GM19455 (cell line): ENCODE measurements around the gene FEM1B.

Source experiments
- ATAC-seq: cut with Tn5 transposase; IDR thresholded peaks from one replicate; pipeline ENCODE4 v1.9.1; 2021; ENCODE audit not compliant: unreplicated experiment

The FEM1B gene

DNA sequence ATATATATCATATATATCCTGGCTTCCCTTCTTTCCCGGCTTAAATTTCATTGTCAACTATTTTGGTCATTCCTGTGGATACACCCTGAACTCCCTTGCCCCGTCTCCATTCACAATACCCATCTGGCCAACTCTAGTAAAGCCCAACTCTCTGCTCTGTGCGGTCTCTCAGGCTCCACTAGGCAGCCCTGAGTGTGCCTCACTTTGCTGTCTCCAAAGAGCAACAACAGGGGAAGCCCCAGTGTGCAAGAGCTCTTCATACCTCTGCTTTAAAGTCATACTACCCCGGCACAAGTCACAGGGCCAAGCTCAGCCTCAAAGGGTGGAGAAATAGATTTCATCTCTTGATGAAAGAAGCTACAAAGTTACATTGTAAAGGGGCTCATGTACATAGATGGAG is 18.9 kb upstream of the FEM1B start:
- ATAC-seq: no peak

GRCh38 chr15:68259883-68260282 is 17.7 kb upstream of the FEM1B start:
- no peak for ATAC-seq

DNA sequence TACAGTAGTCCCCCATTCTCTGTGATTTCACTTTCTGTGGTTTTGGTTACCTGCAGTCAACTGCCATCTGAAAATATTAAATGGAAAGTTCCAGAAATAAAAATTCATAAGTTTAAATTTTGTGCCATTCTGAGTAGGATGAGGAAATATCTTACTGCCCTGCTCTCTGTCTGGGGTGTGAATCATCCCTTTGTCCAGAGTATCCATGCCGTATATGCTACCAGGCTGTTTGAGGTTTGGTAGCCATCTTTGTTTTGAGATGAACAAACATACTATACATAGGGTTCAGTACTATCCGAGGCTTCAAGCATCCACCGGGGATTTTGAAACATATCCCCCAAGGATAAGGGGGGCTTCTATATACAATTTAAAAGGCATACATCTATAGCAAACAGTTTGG is 16.3 kb upstream of the FEM1B start:
- no peak for ATAC-seq

- no peak for ATAC-seq
Measured at GRCh38 chr15:68261980-68262379, 15.6 kb upstream of the FEM1B start.

DNA sequence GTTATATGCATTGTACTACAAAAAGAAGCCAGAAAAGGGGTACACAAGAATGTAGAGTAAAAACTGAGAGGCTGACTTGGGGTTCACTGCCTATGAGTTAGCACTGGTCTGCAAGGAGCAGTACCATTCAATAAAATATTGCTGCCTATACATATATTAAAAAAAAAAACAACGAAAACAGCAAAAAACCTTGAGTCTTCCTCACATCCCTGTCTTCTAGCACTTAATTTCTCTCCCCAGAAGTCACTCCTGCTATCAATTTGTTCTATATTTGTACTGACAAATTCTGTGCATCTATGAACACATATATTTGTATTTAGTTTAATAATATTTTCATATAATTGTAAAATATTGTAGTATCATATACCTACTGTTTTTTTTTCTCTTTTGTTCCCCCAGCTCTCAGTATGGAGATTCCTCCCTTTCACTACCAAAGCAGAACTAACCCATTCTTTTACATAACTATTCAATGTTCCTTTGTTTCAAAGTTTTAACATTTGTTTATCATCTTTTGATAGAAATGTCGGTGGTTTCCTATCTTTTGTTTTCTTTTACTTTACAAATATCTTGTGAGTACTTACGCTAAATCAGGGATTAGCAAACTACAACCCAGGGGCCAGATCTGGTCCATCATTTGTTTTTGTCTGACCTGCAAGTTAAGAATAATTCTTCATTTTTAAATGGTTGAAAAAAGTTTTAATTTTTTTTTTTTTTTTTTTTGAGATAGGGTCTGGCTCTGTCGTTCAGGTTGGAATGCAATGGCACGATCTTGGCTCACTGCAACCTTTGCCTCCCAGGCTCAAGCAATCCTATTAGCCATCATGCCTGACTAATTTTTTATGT is 14.8 kb upstream of the FEM1B start:
- no peak for ATAC-seq

GRCh38 chr15:68264282-68264681 is 13.3 kb upstream of the FEM1B start:
- ATAC-seq: no peak

- ATAC-seq: no peak
Measured at GRCh38 chr15:68265081-68265480, 12.5 kb upstream of the FEM1B start.

DNA sequence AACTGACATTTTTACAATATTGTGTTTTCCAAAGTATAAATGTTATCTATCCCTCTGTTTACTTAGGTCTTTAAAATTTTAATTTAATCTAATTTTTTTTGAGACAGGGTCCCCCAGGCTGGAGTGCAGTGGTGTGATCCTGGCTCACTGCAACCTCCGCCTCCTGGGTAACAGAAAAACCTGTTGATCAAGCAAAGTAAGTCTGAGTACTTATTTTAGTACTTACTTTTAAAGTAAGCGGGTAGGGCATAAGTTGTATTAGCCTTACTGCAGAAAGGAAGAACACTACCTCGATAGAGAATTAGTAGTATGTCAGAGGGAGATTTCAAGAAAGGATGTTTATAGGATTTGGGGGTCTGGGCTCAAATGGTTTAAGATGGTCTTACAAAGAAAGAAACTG is 11.9 kb upstream of the FEM1B start:
- no peak for ATAC-seq

DNA sequence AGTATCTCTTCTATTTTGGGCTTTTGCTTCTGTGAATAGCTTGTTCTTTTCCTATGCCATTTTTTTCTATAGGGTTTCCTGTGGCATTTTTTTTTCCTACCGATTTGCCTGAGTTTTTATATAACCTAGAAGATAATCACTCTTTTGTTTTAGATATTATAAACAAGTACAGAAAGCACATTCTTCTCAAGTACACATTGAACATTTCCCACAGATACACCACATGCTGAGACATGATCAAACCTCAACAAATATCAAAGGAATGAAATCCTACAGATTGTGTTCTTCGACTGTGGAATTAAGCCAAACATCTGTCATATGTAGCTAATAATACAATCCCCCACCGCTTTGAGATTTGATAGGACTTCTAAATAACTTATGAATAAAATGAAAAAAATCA is 9.1 kb upstream of the FEM1B start:
- no peak for ATAC-seq

DNA sequence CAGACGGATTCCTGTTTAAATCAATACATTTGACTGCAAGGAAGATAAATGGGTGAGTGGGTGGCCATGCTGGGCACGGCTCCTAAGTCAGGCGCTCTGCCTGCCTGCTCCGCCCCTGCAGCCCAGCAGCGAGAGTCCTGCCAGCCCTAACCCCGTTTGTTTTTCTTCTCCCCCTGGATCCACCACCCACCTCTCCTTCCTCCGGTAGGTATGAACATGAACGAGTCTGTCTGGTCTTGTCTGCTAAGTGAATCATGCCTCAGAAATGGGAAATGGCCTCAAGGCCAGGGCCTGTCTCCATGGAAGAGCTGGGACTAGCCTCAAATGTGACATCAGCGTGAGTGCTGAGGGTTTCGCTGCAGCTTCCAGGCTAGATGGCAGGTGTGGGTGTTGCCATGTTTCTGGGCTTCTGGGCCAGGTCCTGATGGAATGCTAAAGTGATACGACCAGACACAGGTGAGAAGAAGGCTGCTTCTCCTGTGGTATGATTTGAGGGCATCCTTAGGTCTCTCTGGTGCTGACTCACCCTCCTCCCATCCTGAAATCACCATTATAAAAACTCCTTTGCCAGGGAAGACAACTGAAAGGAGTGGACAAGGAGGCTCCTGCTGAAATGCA is 5.6 kb upstream of the FEM1B start:
- ATAC-seq: no peak

DNA sequence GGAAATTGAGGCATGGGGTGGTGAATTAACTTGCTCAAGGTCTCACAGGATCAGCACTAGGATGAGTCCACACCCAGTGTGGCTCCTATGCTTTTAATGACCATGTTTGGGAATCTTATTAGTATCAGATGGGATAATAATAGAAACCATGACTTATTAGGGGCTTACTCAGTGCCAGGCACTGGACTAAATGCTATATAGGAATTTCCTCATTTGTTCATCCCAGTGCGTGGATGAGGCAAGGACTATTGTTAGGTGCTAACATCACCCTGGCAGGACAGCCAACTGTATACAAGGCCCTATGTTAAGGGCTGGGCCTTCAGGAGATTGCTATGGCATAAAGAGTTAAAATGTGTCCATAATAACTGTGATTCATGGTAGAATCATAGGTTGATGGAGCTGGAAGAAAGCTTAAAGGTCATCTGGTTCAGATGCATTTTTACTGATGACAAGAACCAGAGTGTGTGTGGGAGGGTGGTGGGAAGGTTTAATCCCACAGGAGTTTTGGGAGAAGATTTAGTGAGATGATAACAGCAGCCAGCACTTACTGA is 4.7 kb upstream of the FEM1B start:
- ATAC-seq: no peak

- no peak for ATAC-seq
Measured at GRCh38 chr15:68274201-68274848, 3.2 kb upstream of the FEM1B start.

DNA sequence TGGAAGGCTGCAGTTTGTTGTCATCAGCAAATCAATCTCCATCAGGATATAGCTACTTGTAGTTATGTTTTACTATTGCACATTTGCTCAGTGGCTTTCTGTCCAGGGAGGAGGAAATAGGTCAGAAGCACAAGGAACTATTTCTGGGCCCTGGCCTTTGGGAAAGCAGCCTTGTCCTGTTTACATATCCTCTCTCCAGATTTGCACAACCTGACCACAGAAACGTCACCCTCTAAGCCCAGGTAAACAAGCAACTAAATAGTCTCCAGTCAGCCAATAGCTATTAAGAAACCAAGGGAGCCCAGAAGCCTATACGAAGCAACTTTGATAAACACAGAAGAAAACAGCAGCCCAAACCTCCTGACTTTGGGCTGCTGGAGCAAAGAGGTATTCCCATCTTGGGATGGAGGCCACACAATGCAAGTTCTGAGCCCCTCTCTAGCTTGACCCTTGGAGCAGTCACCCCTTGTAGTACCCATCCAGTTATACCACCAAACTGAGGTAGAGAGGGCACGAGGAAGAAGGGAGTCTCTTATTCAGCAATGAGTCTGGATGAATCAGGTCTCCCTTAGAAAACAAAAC is 2.3 kb upstream of the FEM1B start:
- no peak for ATAC-seq

GRCh38 chr15:68276668-68277067 is 877 bp upstream of the FEM1B start:
- ATAC-seq: no peak

- peak; percentile 1 for ATAC-seq
Measured at GRCh38 chr15:68277131-68277602, 378 bp upstream of the FEM1B start.

GRCh38 chr15:68278345-68278594 is 725 bp downstream of the FEM1B start:
- ATAC-seq: no peak

- peak; percentile 14 for ATAC-seq
Measured at GRCh38 chr15:68278595-68279405, 1.3 kb downstream of the FEM1B start.

- no peak for ATAC-seq
Measured at GRCh38 chr15:68279779-68280753, 2.5 kb downstream of the FEM1B start.

DNA sequence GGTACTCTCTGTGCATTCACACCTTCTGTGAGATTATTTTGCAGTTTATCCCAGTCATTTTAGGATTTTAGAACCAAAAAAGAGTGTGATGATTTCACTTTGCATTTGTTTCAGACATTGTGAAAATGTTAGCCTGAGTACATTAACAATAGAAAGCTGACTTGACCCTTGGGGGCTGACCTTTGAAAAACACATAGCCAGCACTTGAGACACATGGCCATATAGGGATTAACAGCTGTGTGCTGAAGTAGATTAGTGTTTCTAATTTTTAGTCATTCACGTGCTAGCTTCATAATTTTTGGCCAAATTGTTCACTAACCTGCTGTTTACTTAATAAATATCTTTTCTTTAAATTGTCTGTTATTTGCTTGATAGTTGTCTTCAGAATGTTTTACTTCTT is 3.5 kb downstream of the FEM1B start:
- no peak for ATAC-seq

GRCh38 chr15:68283401-68283800 is 5.9 kb downstream of the FEM1B start:
- no peak for ATAC-seq
